Measurements from ENCODE around the gene MYOF. TPM values are rescaled to one million over a fixed set of nuclear protein-coding genes. Genes with fewer than 3 reads are reported as not detected.

MYOF gene
- total and polyA plus RNA-seq, 2 of the 8 experiments (the other 6 are each of a cell fraction or from before 2014, with no cell fraction given) = 0.98 to 2.3 TPM

- POLR2A ChIA-PET (ENCODE audit: partially characterized antibody) = interaction anchor here (0.7 kb wide), 1 partner anchor 48 kb away, joined by 4 read pairs; no protein-coding TSS in a partner anchor
- H4K20me1 ChIP-seq (replicated peaks in 1 of 2; ENCODE audit: control insufficient read depth in 1 of 2, insufficient read depth in 2 of 2, low read length in 2 of 2) = no peaks in the 10 kb centered on the region
- H3K36me3 ChIP-seq (ENCODE audit: control insufficient read depth in 2 of 4, insufficient read depth in 4 of 4, low read length in 3 of 4) = no peaks in the 10 kb centered on the region
- H3K27me3 ChIP-seq (replicated peaks in 1 of 4; ENCODE audit: control insufficient read depth in 3 of 4, extremely low read depth in 1 of 4, insufficient read depth in 3 of 4, low read length in 3 of 4) = peaks cover 0 to 5% (median 0%) of the 10 kb centered on the region in 4 experiments; a peak in 4 of 7 replicates
- H3K79me2 ChIP-seq (ENCODE audit: control insufficient read depth in 1 of 2, insufficient read depth in 2 of 2, low read length in 2 of 2) = no peaks in the 10 kb centered on the region
- no peak overlapping the region for H3K56ac ChIP-seq (replicated peaks; ENCODE audit: insufficient read length, low read depth, low read length)
- no peak overlapping the region for H3K14ac ChIP-seq (ENCODE audit: insufficient read length)
- H3K79me1 ChIP-seq (ENCODE audit: low read depth, low read length) = no peaks in the 10 kb centered on the region
- FAIRE-seq (no peak), DNase-seq (ENCODE audit: low read depth in 1 of 2, low spot score in 2 of 2) (no peak)
- H3K9me3 ChIP-seq (ENCODE audit: insufficient read depth in 2 of 2, low read depth in 1 of 2, low read length in 1 of 2) = no peaks in the 10 kb centered on the region
- no peak overlapping the region for H3K27ac ChIP-seq (ENCODE audit: low read depth, low read length)
- no peak overlapping the region for H3K4ac ChIP-seq (replicated peaks; ENCODE audit: insufficient read length, low read depth, low read length)
- no peak overlapping the region for H2BK12ac ChIP-seq (ENCODE audit: low read depth, low read length)
- no peak overlapping the region for H3K9ac ChIP-seq (replicated peaks in 1 of 4; ENCODE audit: extremely low read depth in 1 of 4, low read depth in 3 of 4, low read length in 3 of 4)
- no peak overlapping the region for H3K23ac ChIP-seq (ENCODE audit: insufficient read length)
- CTCF ChIA-PET (ENCODE audit: partially characterized antibody) = interaction anchor here (0.6 to 16.5 kb wide), 15 partner anchors 9 to 608 kb away, joined by 3 to 513 read pairs (median 4); no protein-coding TSS in a partner anchor
- H2BK20ac ChIP-seq (ENCODE audit: low read length) = no peak overlapping the region
- 0% methylated on average over 1 of the region's 1 CpG; no CpG with 5 or more reads in 1 of the 2 experiments for WGBS, 2 experiments (ENCODE audit: extremely low coverage in 1 of 2, insufficient coverage in 1 of 2, insufficient read length in 1 of 2, insufficient replicate concordance in 2 of 2, low coverage in 1 of 2, low lambda C conversion rate in 2 of 2, missing lambda C conversion rate in 1 of 2)
- no peak overlapping the region for H4K91ac ChIP-seq (replicated peaks; ENCODE audit: insufficient read length, low read length)
- H4K8ac ChIP-seq (ENCODE audit: extremely low read depth, insufficient read depth, low read length) = no peak overlapping the region
- no peak overlapping the region for H2BK15ac ChIP-seq (ENCODE audit: low read length)
- no peak overlapping the region for H3K4me3 ChIP-seq (ENCODE audit: extremely low read depth in 1 of 4, insufficient read depth in 2 of 4, low read depth in 3 of 4, low read length in 4 of 4)
- H2AK5ac ChIP-seq (ENCODE audit: low read depth, low read length) = no peak overlapping the region
- H3K18ac ChIP-seq (ENCODE audit: extremely low read depth, low read length) = no peak overlapping the region
- peaks cover 7% of the 10 kb centered on the region; the same call in 1 of the 2 replicates for H3K23me2 ChIP-seq (ENCODE audit: low read depth, low read length)
- H4K5ac ChIP-seq (ENCODE audit: insufficient read length, low read depth, low read length) = no peak overlapping the region
- H3K4me1 ChIP-seq (replicated peaks in 1 of 4; ENCODE audit: control insufficient read depth in 3 of 4, insufficient read depth in 4 of 4, low read length in 3 of 4) = no peaks in the 10 kb centered on the region
- H3K4me2 ChIP-seq (ENCODE audit: insufficient read depth in 1 of 2, low read depth in 2 of 2, low read length in 2 of 2) = no peak overlapping the region
- H2BK120ac ChIP-seq (replicated peaks; ENCODE audit: low read depth, low read length) = no peak overlapping the region
- H2BK5ac ChIP-seq (ENCODE audit: low read depth, low read length) = no peak overlapping the region
- H2AFZ ChIP-seq (ENCODE audit: low read length) = no peak overlapping the region
- no peak for TF ChIP-seq KDM5A (IDR thresholded peaks at IDR 0.05; ENCODE audit: low read length)
- TF ChIP-seq E2F6 (IDR thresholded peaks at IDR 0.05) = no peak
- peak in 1 of 3 experiments; percentile 32; a peak in 2 of 4 replicates for TF ChIP-seq CTCF (IDR thresholded peaks at IDR 0.05; ENCODE audit: control extremely low read depth in 1 of 3, insufficient read depth in 1 of 3, low read depth in 1 of 3, low read length in 3 of 3)
- TF ChIP-seq GABPA (IDR thresholded peaks at IDR 0.05; ENCODE audit: borderline replicate concordance, insufficient read depth, low read length) = no peak
- no peak for TF ChIP-seq SUZ12 (IDR thresholded peaks at IDR 0.05; ENCODE audit: low read length)
- no peak for TF ChIP-seq SIRT6 (IDR thresholded peaks at IDR 0.05; ENCODE audit: low read length)
- TF ChIP-seq USF2 (IDR thresholded peaks at IDR 0.05; ENCODE audit: low read length) = no peak
- no peak for TF ChIP-seq TAF7 (optimal IDR thresholded peaks at IDR 0.05; ENCODE audit: borderline replicate concordance, low read depth, low read length)
Observed at GRCh38 chr10:93485690-93486089, 3.6 kb upstream of the MYOF start.
